Measurements from ENCODE around the gene FEZF1. TPM values are rescaled to one million over a fixed set of nuclear protein-coding genes. Genes with fewer than 3 reads are reported as not detected.

Gene FEZF1
- total and polyA plus RNA-seq, 2 experiments from 2014 or later = 0.13 TPM; not detected in 1

- Histone ChIP-seq H3K9me2 (replicated peaks; ENCODE audit: insufficient read depth) (no peaks in the 10 kb centered on the region), H3K27ac (no peak overlapping the region), H3K4me1 (ENCODE audit: insufficient read depth) (peaks cover 25% of the 10 kb centered on the region), H3K27me3 (peaks cover 100% of the 10 kb centered on the region), H3K9me3 (ENCODE audit: low read depth) (no peaks in the 10 kb centered on the region), H4K20me1 (ENCODE audit: insufficient read depth, poor library complexity, severe bottlenecking) (no peaks in the 10 kb centered on the region), H2AFZ (no peak overlapping the region), H3K79me2 (no peaks in the 10 kb centered on the region), H3K36me3 (replicated peaks; ENCODE audit: insufficient read depth, low read depth) (no peaks in the 10 kb centered on the region), H3K4me3 (no peak overlapping the region), H3K4me2 (peak overlapping the region; percentile 79)
- WGBS (ENCODE audit: low lambda C conversion rate, missing lambda C conversion rate) = 3% methylated on average over 47 of the region's 48 CpGs
- no peak for TF ChIP-seq CTCF (IDR thresholded peaks at IDR 0.05; ENCODE audit: poor library complexity)
- peak; percentile 33 for TF ChIP-seq EZH2phosphoT487 (IDR thresholded peaks at IDR 0.05; ENCODE audit: low read depth, severe bottlenecking, unreplicated experiment)
- peak; percentile 72 for TF ChIP-seq EZH2 (IDR thresholded peaks at IDR 0.05; ENCODE audit: borderline replicate concordance)
- DNase-seq (ENCODE audit: low spot score) = peak; percentile 12
These were observed 825 bp downstream of the FEZF1 start for GRCh38 chr7:122303531-122304318.

- no peak overlapping the region for H2AFZ ChIP-seq
- peak; percentile 44 for TF ChIP-seq EZH2phosphoT487 (IDR thresholded peaks at IDR 0.05; ENCODE audit: low read depth, severe bottlenecking, unreplicated experiment)
- TF ChIP-seq CTCF (IDR thresholded peaks at IDR 0.05; ENCODE audit: poor library complexity) = no peak
- WGBS (ENCODE audit: low lambda C conversion rate, missing lambda C conversion rate) = 12% methylated on average over 16 of the region's 16 CpGs
These were observed 1.6 kb downstream of the FEZF1 start for GRCh38 chr7:122302761-122303530.

GRCh38 chr7:122301858-122302760 lies 2.4 kb downstream of the FEZF1 start:
- Histone ChIP-seq H4K20me1 (ENCODE audit: insufficient read depth, poor library complexity, severe bottlenecking) (no peaks in the 10 kb centered on the region), H3K36me3 (replicated peaks; ENCODE audit: insufficient read depth, low read depth) (no peaks in the 10 kb centered on the region), H3K27ac (no peak overlapping the region), H3K4me1 (ENCODE audit: insufficient read depth) (peaks cover 25% of the 10 kb centered on the region), H3K27me3 (peaks cover 100% of the 10 kb centered on the region), H3K9me2 (replicated peaks; ENCODE audit: insufficient read depth) (no peaks in the 10 kb centered on the region), H3K4me3 (no peak overlapping the region), H3K9me3 (ENCODE audit: low read depth) (no peaks in the 10 kb centered on the region), H2AFZ (no peak overlapping the region), H3K4me2 (no peak overlapping the region), H3K79me2 (no peaks in the 10 kb centered on the region)
- 11% methylated on average over 35 of the region's 35 CpGs for WGBS (ENCODE audit: low lambda C conversion rate, missing lambda C conversion rate)
- DNase-seq (ENCODE audit: low spot score) = peak; percentile 17
- TF ChIP-seq EZH2 (IDR thresholded peaks at IDR 0.05; ENCODE audit: borderline replicate concordance) = peak; percentile 92
- no peak for TF ChIP-seq EZH2phosphoT487 (IDR thresholded peaks at IDR 0.05; ENCODE audit: low read depth, severe bottlenecking, unreplicated experiment)

More at GRCh38 chr7:122302761-122303530, 1.6 kb downstream of the FEZF1 start:
- Histone ChIP-seq H3K79me2 (no peaks in the 10 kb centered on the region), H3K4me2 (no peak overlapping the region), H3K27ac (no peak overlapping the region), H3K4me3 (no peak overlapping the region), H3K36me3 (replicated peaks; ENCODE audit: insufficient read depth, low read depth) (no peaks in the 10 kb centered on the region), H4K20me1 (ENCODE audit: insufficient read depth, poor library complexity, severe bottlenecking) (no peaks in the 10 kb centered on the region), H3K4me1 (ENCODE audit: insufficient read depth) (peaks cover 25% of the 10 kb centered on the region), H3K9me3 (ENCODE audit: low read depth) (no peaks in the 10 kb centered on the region), H3K9me2 (replicated peaks; ENCODE audit: insufficient read depth) (no peaks in the 10 kb centered on the region), H3K27me3 (peaks cover 100% of the 10 kb centered on the region)
- DNase-seq (ENCODE audit: low spot score) = no peak

Measured in hepatocyte (in vitro differentiated cells).